Measurements from ENCODE around the gene CPAMD8.
"Not testable (repeated sequence)": the region's sequence is repeated elsewhere in the genome, so short reads cannot be mapped to it uniquely, and the experiment has no call there.

Gene CPAMD8

DNA sequence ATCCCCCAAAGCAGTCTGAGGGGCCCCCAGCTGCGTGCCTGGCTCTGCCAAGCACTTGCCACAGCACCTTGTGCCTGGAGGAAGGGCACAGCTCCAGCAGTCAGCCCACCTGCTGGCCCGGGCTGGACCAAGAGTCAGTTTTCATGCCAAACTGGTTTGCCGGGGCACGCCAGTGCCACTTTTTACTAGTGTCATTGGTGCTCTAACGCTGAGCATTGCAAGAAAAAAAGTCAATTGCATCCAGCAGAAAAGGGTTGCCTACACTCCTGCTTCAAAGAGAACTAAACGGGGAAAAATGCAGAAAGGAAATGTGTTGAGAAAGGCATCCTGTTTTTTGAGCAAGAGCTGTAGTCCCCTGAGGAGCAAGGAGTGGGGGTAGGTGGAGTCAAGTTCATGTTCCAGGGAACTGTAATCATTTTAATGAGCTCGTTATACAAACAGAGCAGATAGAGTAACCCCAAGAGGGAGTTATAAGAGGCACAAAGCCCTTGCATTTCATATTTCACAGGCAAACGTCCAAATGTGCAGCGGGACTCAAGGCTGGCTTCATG lies 69.4 kb downstream of the CPAMD8 start:
- Histone ChIP-seq H3K27ac (no peak overlapping the region), H3K4me3 (no peak overlapping the region)

DNA sequence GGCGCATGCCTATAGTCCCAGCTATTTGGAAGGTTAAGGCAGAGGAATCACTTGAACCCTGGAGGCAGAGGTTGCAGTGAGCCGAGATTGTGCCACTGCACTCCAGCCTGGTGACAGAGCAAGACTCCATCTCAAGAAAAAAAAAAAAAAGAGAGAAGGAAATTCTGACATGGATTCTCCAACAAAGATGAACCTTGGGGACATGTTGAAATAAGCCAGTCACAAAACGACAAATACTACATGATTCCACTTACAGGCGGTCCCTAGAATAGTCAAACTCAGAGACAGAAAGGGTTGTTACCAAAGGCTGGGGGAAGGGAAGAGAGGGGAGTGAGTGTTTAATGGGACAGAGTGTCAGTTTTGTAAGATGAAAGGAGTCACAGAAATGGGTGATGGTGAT lies 71.4 kb downstream of the CPAMD8 start:
- Histone ChIP-seq H3K4me3 (no peak overlapping the region), H3K27ac (no peak overlapping the region)

DNA sequence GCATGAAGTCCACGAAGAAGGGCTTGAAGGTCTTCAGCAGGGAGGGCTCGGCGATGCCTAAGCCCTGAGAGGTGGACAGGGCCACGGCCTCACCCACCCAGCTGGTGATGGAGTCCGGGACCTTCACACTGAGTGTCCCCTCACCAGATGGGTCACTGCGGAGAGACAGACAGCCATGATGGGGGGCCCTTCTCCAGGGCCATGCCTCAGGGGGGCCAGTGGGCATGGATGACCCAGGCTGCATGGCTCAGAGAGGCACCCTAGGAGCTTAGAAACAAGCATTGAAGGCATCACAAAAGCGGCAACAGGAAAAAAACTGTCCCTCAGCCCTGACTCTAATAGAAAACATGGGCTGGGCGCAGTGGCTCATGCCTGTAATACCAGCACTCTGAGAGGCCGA lies 74.6 kb downstream of the CPAMD8 start:
- Histone ChIP-seq H3K27ac (no peak overlapping the region), H3K4me3 (no peak overlapping the region)

DNA sequence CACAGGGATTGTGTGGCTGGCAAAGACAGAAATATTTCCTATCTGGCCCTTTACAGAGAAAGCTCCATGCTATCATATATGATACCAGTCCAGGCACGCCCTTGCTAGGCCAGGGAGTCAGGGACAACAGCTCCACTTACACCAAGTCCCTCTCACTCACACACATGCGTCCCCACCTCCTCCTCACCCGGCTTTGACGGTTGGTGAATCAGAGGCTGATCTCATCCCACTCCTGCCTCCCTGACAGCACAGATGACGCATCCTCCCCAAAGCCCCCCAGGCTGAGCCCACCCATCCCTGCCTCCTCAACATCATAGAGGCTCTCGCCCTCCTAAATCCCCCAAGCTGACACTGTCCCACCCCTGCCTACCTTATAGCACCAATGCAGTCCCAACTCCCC lies 75.1 kb downstream of the CPAMD8 start:
- no peak overlapping the region for H3K4me3 ChIP-seq
- H3K27ac ChIP-seq, result no peak overlapping the region

DNA sequence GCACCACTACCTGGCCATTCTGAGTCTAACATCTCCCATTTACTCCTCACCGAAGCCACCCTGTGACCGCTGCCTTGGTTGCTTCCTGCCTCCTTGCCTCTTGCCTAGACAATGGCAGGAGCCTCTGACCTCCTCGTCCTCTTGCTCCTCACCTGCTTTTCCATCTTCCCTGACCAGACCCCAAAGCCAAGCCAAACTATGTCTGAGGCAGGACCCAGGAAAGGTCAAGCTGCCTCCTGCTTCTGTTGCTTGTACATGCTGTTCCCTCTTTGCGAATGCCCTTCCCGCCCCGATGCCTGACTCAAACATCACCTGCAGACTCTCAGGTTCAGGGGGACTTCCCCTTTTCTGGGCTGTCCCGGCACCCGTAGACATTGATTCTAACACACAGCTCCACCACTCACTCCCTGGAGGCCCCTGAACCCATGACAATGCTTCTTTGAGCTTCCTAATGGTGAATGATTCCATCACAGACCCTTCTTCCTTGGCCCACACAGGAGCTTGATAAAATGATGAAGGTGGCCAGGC lies 77.0 kb downstream of the CPAMD8 start:
- Histone ChIP-seq H3K4me3 (no peak overlapping the region), H3K27ac (no peak overlapping the region)

DNA sequence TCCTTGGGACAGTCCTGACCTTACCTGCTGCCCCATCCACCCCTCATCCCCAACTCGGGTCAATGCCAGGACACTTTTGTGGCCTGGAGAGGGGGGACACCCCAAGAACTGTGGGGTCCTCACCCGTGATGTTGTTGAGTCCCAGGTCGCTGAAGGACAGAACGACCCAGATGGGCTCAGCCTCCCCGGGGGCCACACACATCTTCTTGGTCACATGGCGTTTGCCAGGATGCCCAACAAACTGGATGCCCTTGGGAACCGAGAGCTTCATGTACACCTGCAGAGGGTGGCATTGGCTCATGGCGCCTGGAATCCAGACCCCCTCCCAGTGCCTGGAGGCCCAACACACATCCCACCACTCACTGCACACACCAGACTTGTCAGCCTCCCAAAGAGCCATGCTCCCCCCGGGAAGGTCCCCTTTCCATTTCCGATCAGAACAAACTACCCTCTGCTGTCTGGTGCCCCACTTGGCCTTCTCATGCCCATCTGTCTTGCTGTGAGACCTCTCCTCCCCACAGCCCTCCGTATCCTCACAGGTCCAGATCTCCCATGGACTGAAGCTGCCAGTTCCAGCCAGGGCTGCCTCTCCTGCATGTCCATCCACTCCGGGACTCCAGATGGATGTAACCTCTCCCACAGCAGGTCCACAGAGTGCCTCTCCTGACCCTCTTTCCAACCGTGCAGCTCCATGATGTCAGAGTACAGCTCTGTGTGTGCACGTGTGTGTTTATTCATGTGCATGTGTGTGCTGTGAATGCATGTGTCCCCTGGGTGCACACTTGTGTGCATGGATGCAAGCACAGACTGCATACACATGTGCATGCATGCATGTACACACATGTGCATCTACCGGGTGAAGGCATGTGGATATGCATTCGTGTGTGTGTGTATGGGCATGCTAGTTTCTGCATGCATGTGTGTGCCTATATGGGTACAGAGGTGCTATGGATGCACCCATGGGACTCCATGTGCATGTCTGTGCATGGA lies 79.4 kb downstream of the CPAMD8 start:
- Histone ChIP-seq H3K27ac (no peak overlapping the region), H3K4me3 (no peak overlapping the region)

DNA sequence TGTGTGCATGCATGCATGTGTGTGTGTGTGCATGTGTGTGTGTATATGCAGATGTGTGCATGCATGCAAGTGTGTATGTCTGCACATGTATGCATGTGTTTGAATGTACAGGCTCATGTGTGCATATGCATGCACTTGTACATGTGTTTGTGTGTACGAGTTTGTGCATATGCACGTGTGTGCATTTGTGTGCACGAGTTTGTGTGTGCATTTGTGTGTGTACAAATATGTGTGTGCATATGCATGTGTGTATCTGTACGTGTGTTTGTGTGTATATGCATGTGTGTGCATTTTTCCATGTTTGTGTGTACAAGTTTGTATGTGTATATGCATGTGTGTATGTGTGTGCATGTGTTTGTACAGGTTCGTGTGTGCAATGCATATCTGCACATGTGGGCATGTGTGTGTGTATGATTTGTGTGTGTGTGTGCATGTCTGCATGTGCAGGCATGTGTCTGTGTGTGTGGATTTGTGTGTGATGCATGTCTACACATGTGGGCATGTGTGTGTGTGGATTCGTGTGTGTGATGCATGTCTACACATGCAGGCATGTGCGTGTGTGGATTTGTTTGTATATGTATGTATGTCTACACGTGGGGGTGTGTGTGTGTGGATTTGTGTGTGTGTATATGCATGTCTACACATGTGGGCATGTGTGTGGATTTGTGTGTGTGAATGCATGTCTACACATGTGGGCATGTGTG lies 80.7 kb downstream of the CPAMD8 start:
- no peak overlapping the region for H3K27ac ChIP-seq
- no peak overlapping the region for H3K4me3 ChIP-seq

DNA sequence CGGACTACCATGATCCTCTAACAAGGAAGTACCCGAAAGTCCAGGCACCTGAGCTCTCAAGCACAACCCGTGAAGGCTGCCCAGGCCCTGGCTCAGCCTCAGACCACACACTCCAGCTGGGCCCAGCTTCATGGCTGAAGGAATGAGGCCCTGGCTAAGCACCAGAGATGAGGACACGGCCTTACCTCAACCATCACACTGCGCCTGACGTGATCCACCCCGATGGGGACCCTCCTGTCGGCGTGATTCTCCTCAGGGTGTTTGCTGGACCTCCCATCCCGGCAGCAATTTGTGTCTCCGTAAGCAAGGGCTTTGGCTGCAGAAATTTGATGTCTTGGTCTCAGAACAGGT lies 81.3 kb downstream of the CPAMD8 start:
- Histone ChIP-seq H3K27ac (no peak overlapping the region), H3K4me3 (no peak overlapping the region)

DNA sequence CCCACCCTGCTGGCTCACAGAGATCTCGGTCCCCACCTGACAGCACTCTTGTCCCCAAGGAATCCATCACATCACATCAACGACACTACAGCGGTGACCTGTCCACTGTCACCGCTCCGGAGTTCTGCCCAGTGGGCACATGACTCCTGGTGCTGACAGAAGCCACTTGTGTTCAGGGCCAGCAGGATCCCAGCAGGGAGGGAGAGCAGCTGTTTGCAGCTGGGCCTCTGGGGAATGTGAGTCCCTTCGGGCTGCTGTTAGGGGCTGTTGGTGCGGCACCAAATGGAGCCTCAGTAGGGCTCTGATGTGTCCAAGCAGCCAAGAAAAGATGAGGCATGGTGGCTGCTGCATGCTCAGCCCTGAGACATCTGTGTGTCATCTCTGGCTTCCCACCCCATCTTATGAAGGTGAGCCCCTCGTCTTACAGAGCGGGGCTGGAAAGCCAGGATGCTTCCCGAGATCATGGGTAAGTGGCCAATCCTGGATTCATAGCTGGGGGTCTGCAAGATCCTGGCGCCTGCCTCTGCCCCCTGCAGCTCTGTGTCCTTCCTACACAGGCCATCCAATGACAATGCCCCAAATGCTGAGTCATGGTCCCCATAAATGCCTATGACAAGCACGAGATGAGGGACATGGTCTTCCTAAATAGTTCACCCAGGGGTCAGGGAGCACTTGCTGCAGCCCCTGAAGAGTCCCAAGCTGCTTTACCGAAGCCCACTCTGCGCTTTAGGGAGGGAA lies 81.8 kb downstream of the CPAMD8 start:
- H3K4me3 ChIP-seq, result no peak overlapping the region
- no peak overlapping the region for H3K27ac ChIP-seq

DNA sequence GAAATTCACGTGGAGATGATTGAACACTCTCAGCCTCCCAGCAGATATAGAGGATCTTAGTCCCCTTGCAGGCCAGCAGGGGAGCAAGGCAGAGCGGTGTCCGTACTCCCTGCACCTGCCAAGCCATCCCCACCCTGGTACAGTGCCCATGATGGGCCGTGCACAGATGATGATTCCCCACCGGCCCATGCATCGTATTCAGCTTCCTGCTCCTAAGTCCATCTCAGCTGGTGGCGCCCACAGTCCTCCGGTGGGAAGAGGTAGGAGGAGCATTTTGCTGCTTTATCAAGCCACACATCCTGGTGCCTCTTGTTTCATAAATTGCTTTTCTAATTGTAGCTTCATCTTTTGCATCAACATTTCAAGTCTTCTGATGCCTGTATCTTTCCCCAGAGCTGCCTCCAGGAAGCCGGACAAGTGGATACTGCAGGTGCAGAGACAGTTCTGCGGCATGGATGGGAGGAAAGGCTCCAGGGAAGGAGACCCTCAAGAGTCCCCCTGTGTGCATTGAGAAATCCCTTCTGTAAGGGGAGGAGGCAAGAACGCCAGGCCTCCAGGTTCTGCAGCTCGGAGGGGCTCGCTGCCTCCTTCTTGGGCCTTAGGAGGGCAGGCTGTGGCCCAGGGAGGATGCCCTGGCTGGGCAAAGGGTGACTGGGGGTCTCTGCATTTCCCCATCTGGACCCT lies 82.5 kb downstream of the CPAMD8 start:
- H3K27ac ChIP-seq, result no peak overlapping the region
- no peak overlapping the region for H3K4me3 ChIP-seq

DNA sequence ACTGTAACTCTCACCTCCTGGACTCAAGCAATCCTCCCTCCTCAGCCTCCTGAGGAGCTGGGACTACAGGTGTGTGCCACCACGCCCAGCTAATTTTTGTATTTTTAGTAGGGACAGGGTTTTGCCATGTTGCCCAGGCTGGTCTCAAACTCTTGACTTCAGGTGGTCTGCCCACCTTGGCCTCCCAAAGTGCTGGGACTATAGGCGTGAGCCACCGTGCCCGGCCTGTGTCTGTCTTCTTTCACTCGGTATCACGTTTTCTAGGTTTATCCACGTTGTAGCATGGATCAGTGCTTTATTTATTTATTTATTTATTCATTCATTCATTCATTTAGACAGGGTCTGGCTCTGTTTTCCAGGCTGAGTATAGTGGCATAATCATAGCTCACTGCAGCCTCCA lies 83.5 kb downstream of the CPAMD8 start:
- not testable (repeated sequence) for H3K4me3 ChIP-seq

DNA sequence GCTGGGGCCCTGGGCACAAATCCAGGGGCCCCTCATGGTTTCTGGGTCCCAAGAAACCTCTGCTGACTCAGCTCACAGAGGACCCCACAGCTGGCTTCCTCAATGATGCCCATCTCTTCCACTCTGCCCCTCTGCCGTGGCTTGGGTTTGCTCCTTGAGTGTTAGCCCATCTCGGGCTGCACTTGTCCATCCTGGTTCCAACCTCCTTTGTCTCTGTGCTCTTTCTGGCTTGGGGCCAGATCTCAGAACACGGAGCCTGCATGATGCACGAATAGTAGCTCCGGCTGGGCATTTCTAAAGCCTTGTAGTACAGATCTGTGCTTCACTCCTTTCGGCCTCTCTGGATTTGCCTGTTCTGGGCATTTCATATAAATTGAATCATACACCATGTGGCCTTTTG lies 84.0 kb downstream of the CPAMD8 start:
- Histone ChIP-seq H3K4me3 (no peak overlapping the region), H3K27ac (no peak overlapping the region)

More for the DNA sequence above, 83.5 kb downstream of the CPAMD8 start:
- H3K27ac ChIP-seq, result not testable (repeated sequence)

DNA sequence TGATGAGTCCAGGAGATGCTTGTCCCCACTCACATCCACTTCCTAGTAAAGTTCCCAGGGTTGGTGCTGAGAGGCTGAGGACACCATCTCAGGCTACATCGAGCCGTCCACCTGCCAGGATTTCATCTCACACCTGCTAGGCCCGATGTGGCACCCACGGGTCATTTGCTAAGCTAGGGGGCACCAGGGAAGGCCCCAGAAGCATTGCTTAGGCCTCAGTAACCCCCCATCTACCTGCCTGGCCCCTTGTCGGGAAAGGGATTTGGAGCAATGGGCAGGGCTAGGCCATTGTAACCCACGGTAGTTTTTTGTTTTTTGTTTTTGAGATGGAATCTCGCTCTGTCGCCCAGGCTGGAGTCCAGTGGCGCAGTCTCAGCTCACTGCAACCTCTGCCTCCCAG lies 86.0 kb downstream of the CPAMD8 start:
- H3K27ac ChIP-seq, result no peak overlapping the region

DNA sequence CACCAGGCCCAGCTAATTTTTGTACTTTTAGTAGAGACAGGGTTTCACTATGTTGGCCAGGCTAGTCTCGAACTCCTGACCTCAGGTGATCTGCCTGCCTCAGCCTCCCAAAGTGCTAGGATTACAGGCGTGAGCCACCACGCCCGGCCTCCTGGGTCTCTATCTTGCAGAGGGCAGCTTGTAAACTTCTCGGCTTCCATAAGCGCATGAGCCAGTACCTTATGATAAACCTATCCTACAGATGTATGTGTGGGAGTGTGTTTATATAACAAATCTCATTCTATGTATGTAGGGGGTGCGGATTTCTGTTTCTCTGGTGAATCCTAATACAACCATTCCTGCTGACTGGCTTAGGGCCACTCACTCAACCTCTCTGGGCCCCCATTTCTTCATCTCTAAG lies 86.5 kb downstream of the CPAMD8 start:
- not testable (repeated sequence) for H3K4me3 ChIP-seq, H3K27ac ChIP-seq

More for the DNA sequence above, 86.0 kb downstream of the CPAMD8 start:
- no peak overlapping the region for H3K4me3 ChIP-seq

DNA sequence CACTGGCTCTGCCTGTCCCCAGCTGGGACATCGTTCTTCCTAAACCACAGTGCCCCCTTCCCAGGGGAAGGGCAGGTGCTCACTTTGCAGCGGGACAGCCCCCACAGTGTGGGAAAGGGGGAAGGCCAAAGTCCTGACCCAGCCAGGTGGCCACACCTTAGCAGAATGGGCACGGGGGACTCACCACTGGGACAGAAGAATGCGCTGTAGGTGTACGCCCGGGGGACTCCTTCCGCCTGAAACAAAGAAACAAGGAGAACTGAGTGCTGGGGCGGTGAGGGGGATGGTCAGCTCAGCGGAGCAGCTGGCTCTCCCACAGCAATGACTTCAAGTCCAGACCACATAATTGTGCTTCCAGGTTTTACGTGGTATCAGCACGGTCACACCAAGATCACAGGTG lies 88.4 kb downstream of the CPAMD8 start:
- no peak overlapping the region for H3K4me3 ChIP-seq

DNA sequence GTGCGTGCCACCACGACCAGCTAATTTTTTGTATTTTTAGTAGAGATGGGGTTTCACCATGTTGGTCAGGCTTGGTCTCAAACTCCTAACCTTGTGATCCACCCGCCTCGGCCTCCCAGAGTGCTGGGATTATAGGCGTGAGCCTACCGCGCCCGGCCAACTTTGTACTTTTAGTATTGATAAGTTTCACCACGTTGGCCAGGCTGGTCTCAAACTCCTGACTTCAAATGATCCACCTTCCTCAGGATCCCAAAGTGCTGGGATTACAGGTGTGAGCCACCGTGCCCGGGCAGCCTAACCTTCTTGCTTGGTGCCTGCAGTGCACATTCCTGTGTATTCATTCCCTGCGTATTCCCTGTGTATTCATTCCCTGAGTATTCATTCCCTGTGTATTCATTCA lies 88.8 kb downstream of the CPAMD8 start:
- not testable (repeated sequence) for H3K27ac ChIP-seq, H3K4me3 ChIP-seq

More for the DNA sequence above, 88.4 kb downstream of the CPAMD8 start:
- H3K27ac ChIP-seq, result no peak overlapping the region

DNA sequence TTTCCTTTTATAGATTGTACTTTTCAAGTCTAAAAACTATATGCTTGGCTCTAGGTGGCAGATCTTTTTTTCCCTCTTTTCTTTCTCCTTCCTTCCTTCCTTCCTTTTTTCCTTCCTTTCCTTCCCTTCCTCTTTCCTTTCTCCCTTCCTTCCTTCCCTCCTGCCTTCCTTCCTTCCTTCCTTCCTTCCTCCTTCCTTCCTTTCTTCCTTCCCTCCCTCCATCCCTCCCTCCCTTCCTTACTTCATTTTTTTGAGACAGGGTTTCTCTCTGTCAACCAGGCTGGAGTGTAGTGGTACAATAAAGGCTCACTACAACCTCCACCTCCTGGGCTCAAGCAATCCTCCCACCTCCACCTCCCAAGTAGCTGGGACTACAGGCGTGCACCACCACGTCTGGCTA lies 89.7 kb downstream of the CPAMD8 start:
- Histone ChIP-seq H3K27ac (no peak overlapping the region), H3K4me3 (no peak overlapping the region)

DNA sequence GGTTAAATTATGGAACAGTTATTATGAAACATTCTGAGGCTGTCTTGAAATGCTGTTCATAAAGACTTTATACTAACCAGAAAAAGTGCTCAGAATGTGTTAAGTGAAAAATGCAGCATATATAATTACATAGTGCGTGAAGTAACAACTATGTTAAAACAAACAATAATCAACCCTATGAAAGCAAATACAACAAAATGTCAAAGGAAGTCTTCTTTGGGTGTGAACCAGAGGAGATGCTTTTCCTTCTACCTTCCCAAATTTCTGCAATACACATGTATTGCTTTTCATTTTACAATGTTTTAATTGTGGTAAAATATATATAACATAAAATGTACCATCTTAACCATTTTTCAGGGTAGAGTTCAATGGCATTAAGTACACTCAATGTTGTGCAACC lies 92.1 kb downstream of the CPAMD8 start:
- H3K27ac ChIP-seq, result no peak overlapping the region
- H3K4me3 ChIP-seq, result no peak overlapping the region

DNA sequence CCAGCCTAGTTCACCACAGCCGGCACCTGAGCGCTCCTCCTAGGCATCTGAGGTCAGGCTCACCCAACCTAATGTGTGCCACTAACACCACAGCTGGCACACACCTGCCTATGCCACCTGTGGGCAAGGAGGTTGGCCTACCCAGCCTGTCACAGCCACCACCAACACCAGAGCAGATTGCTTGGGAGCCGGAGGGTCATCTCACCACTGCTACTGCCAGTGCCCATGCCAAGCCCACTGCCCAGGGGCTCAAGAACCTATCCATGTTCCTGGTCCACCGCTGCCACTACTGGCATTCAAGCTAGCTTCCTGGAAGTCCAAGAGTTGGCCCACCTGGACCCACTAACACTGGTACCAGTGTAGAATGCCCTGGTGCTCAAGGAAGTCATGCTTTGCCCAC lies 95.3 kb downstream of the CPAMD8 start:
- no peak overlapping the region for H3K4me3 ChIP-seq
- H3K27ac ChIP-seq, result no peak overlapping the region
